HCEC 1CT (cell line): ENCODE results near the gene SLC39A7.

Source experiments
- DNase-seq: peaks from one replicate; pipeline ENCODE4 v3.0.0-alpha.2; 2017

The SLC39A7 gene

DNA sequence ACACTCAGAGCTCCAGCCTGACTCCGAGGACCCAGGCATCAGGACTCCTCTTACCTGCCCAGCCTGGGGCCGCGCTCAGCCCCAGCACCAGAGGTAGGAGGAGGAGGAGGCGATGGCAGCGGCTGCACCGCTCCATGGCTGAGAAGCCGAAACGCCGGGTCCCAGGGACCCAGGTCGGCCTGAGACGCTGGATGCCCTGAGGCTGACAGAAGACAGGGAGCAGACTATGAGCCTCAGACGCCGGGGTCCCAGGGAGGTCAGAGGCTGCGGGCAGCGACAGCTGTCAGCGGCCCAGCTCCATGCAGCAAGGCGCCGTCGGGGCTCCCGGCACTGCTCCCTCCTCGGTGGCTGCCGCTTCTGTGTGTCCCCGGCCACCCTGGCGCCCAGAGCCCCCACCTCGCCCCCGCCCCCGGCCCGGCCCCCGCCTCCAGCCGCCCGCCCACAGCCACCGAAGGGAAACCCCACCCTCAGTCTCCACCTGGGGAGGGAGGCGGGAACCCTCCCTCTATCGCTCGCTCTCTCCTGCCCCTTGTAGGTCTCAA, 8.5 kb upstream of the SLC39A7 start, which contains the start of gene COL11A2:
TSS of gene COL11A2 (minus strand) at position 363 of the 542 bp plus-strand sequence. CDS start at position 136, 227 bp downstream.
- no peak for DNase-seq

- no peak for DNase-seq
Observed at GRCh38 chr6:33192671-33193602, 7.7 kb upstream of the SLC39A7 start.

GRCh38 chr6:33193619-33194018, 7.0 kb upstream of the SLC39A7 start:
- DNase-seq, result no peak

DNA sequence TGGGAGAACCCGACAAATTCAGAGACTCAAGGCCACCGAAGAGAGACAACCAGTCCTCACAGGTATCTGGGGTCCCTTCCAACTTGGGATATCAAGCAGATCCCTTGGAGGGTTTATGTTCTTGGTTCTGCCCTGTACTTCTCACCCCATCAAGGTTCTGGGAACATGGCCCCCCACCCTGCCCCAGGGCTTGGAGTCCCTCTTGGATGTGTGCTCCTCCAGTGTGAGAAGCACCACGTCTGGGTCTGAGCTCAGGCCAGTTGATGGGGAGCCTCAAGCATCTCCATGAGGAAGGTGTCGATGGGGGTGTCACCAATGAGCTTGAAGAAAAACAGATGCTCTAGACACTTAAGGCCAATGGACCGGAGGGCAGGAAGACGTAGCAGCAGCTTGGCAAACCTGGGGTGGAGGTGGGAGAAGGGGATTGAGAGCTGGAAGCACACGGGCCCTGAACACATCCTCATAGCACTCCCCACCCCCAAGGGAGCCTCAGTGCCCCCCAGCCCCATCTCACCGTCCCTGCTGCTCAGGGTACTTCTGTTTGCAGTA, 6.2 kb upstream of the SLC39A7 start:
- DNase-seq, result no peak

GRCh38 chr6:33195304-33196165, 5.1 kb upstream of the SLC39A7 start:
- no peak for DNase-seq

DNA sequence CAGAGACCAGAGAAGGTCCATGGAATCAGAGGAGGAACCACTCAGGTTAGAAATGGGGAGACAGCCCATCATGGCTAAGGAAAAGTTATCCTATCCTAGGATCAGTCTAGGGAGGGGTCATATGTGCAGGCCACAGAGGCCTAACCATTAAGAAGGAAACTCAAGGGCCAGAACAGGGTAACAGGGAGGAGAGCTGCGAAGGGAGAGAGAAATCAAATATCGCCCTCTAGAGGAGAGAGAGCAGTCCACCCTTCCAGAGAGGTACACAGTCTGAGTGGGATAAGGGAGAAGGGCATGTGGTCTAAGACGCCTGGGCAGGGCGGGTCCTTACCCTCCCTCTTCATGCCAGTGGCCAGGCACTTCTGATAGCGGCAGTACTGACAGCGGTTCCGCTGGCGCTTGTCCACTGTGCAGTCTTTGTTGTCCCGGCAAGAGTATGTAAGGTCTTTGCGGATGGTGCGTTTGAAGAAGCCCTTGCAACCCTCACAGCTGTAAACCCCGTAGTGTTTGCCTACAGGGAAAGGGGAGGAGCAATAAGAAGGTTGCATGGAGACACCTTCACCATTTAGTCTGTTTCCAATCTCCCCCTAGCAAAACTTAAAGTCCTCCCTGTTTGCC, 3.1 kb upstream of the SLC39A7 start:
- DNase-seq, result peak; percentile 63

DNA sequence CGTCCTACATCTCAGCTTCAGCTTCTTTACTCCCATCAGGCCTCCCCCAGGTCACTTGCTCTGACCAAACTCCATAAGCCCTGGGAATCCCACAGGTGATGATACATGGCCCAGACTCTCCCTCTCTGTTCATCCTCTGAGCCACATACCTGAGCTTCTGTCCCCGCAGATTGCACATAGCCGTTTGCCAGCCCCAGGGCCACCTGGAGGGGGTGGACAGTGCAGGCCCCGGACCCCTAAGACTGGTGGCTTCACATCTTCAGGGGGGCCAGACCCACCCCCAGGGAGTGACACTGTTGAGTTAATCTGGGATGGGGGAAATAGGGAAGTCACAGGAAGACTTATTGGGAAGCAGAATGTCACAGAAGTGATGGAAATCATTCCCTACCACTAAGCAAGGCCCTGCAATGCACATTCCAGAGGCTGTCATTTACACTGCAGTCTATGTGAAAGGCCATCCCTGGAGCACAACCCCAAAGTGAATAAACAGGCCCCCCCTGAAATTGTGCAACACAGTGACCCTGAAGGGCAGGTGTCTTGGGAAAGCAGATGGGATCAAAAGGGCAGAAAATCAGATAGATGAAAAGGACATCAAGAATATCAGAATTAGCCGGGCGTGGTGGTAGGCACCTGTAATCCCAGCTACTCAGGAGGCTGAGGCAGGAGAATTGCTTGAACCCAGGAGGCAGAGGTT, 2.4 kb upstream of the SLC39A7 start:
- no peak for DNase-seq

- DNase-seq, result no peak
Observed at GRCh38 chr6:33198853-33199436, 1.7 kb upstream of the SLC39A7 start.

- no peak for DNase-seq
Observed at GRCh38 chr6:33199687-33200218, 914 bp upstream of the SLC39A7 start.

DNA sequence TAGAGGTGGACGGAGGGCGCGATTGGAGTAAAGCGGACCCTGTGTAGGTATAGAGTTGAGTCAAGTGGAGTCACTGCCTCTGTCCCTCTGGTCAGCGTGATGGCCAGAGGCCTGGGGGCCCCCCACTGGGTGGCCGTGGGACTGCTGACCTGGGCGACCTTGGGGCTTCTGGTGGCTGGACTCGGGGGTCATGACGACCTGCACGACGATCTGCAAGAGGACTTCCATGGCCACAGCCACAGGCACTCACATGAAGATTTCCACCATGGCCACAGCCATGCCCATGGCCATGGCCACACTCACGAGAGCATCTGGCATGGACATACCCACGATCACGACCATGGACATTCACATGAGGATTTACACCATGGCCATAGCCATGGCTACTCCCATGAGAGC, 479 bp downstream of the SLC39A7 start:
- no peak for DNase-seq

DNA sequence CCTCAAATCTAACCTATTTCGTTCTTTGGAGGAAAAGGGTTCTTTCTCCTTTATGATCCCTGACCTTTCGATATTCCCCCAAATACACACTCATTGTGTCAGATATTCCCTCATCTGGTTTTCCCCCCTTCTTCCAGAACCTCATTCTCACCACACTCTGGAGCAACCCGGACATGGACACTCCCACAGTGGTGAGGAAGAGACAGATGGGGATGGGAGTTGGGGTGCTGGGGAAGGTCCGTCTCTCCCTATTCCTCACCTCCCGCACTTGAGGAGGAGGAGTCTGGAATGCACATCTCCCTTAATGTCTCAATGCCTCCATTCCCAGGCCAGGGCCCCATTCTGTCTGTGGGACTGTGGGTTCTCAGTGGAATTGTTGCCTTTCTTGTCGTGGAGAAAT, 1.3 kb downstream of the SLC39A7 start:
- no peak for DNase-seq

DNA sequence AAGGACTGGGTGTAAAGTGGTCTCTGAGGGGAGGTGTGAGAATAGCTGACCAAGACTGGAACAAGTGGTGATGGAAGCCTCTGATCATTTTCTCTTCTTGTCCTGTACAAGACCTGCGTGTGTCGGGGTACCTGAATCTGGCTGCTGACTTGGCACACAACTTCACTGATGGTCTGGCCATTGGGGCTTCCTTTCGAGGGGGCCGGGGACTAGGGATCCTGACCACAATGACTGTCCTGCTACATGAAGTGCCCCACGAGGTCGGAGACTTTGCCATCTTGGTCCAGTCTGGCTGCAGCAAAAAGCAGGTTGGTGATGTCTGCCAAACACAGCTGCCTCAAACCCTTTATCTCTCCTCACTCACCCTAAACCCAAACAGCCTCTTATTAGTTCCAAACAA, 2.1 kb downstream of the SLC39A7 start:
- no peak for DNase-seq

- no peak for DNase-seq
Observed at GRCh38 chr6:33203443-33204164, 2.9 kb downstream of the SLC39A7 start.

GRCh38 chr6:33204165-33204414, 3.4 kb downstream of the SLC39A7 start:
- DNase-seq, result no peak

DNA sequence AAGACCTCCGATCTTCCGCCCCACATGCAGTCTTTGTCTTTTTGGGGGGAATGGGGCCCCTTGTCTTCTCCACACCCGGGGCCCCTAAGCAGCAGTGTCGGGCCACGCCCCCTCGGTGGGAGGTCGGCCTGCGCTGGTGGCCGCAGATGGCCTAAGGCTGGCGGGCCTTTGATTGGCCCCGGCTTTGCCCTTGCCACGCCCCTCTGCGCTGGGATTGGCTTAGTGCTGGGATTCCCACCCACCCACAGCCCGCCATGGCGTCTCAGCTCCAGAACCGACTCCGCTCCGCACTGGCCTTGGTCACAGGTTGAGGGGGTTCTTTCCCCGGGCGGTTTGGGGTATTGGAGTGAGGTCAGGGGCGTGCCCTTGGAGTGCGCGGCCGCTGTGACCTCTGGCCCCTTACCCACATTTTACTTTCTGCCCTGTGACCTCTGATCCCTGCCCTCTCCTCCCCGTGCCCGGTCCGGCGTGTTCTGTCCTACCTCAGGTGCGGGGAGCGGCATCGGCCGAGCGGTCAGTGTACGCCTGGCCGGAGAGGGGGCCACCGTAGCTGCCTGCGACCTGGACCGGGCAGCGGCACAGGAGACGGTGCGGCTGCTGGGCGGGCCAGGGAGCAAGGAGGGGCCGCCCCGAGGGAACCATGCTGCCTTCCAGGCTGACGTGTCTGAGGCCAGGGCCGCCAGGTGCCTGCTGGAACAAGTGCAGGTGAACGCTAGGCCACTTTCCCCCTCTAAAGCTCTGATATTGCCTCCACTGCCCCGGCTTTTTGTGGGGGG, 3.9 kb downstream of the SLC39A7 start, which contains the start of gene HSD17B8:
TSS of gene HSD17B8 (plus strand) at position 241 of the 776 bp plus-strand sequence. CDS start at position 255, 14 bp downstream.
- DNase-seq, result peak; percentile 88

GRCh38 chr6:33205191-33206026, 4.7 kb downstream of the SLC39A7 start:
- peak; percentile 30 for DNase-seq

DNA sequence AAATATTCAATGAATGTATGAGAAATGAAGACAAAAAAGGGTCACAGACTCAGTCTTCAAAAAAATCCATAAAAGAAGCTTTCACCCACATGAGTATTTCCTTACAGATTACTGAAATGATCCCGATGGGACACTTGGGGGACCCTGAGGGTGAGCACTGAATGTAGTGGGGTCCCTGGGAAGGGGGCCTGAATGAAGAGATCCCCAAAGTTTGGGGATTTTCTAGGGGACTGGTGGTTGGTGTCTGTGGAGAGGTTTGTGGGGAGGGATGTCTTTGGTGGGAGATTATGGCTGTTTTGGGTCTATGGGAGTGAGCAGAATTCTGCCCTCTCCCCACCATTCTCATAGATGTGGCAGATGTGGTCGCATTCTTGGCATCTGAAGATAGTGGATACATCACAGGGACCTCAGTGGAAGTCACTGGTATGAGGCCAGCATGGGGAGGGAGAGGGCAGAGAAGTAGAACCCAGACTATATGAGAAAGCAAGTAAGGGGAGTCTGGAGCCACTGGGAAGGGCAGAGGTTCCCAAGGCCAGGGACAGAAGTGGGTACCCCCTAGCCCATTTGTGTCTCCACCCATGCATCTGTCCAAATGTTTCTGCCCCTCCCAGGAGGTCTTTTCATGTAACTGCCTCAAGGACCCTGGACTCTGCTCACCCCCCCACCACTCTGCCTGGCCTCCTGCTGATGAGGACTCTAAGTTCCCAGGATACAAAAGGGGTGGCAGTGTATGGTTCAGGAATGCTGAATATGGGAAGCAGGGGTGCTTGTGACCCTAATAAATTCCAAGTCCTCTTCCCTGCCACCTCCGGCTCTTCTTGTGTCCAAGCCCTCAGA, 5.6 kb downstream of the SLC39A7 start:
- DNase-seq, result no peak
